Measurements from ENCODE around the gene ENTHD1. TPM values are rescaled to one million over a fixed set of nuclear protein-coding genes. Genes with fewer than 3 reads are reported as not detected.

Gene ENTHD1
- total and polyA plus RNA-seq, 2 of the 4 experiments (the other 2 are of a cell fraction): not detected

- Histone ChIP-seq H4K20me1 (ENCODE audit: insufficient read depth, low read length) (no peaks in the 10 kb centered on the region), H3K18ac (ENCODE audit: low read depth, low read length) (no peak overlapping the region), H3K4me2 (ENCODE audit: low read depth, low read length) (no peak overlapping the region), H2AK9ac (replicated peaks; ENCODE audit: low read depth, low read length, poor library complexity) (no peak overlapping the region), H3K36me3 (ENCODE audit: control insufficient read depth, insufficient read depth, low read length) (no peaks in the 10 kb centered on the region), H4K5ac (ENCODE audit: low read depth, low read length) (no peak overlapping the region), H3K9ac (ENCODE audit: low read depth, low read length) (no peak overlapping the region), H3K9me3 (ENCODE audit: control insufficient read depth, insufficient read depth, low read length) (no peaks in the 10 kb centered on the region), H2BK20ac (ENCODE audit: low read depth, low read length) (no peak overlapping the region), H3K27me3 (ENCODE audit: control insufficient read depth, insufficient read depth, low read length) (peaks cover 38% of the 10 kb centered on the region), H4K8ac (ENCODE audit: low read depth in 2 of 2, low read length in 2 of 2) (no peak overlapping the region), H3K14ac (replicated peaks; ENCODE audit: low read depth, low read length) (no peak overlapping the region), H3K56ac (ENCODE audit: extremely low read depth, insufficient read depth, low read length) (no peak overlapping the region), H2AFZ (replicated peaks; ENCODE audit: low read length, poor library complexity) (no peak overlapping the region), H3K9me1 (ENCODE audit: insufficient read depth, low read length) (no peaks in the 10 kb centered on the region), H3K4me1 (ENCODE audit: control insufficient read depth, insufficient read depth, low read length) (no peaks in the 10 kb centered on the region), H3K23ac (ENCODE audit: low read depth, low read length) (no peak overlapping the region), H3K27ac (ENCODE audit: insufficient read depth, low read length) (no peak overlapping the region), H3K79me1 (ENCODE audit: low read depth in 1 of 2, low read length in 2 of 2) (no peaks in the 10 kb centered on the region), H2BK15ac (ENCODE audit: low read depth, low read length) (no peak overlapping the region), H4K91ac (ENCODE audit: insufficient read depth, low read depth, low read length) (no peak overlapping the region), H2AK5ac (ENCODE audit: low read depth, low read length) (no peak overlapping the region), H3K4me3 (ENCODE audit: insufficient read depth, low read depth, low read length) (no peak overlapping the region), H3K4ac (ENCODE audit: low read depth, low read length) (no peak overlapping the region), H2BK5ac (ENCODE audit: low read depth, low read length, poor library complexity, severe bottlenecking) (no peak overlapping the region), H2BK120ac (ENCODE audit: low read depth, low read length) (no peak overlapping the region)
- ChIA-PET POLR2A (ENCODE audit: unreplicated experiment) (no interaction called here), CTCF (interaction anchor here (0.6 kb wide), 1 partner anchor 106 kb away, joined by 3 read pairs; no protein-coding TSS in a partner anchor)
- 95% methylated on average over 4 of the region's 9 CpGs; no CpG with 5 or more reads in 1 of the 2 experiments for WGBS, 2 experiments (ENCODE audit: extremely low coverage in 2 of 2, insufficient read length in 1 of 2)
- in situ Hi-C loops (cut with MboI; ENCODE audit: low sequenced_read_pairs) (no loop called here), intact Hi-C loops (cut with micrococcal nuclease) (no loop called here), dilution Hi-C loops (cut with HindIII; ENCODE audit: low sequenced_read_pairs, unreplicated experiment) (no loop called here)
- DNase-seq: no peak
- BruUV-seq (replicated peaks): no TSS peak
- TF ChIP-seq NFE2L2 (IDR thresholded peaks at IDR 0.05; ENCODE audit: low read depth, low read length) (no peak), CHD1 (IDR thresholded peaks at IDR 0.05; ENCODE audit: low read depth, low read length) (no peak), ELK1 (IDR thresholded peaks at IDR 0.05; ENCODE audit: borderline replicate concordance, low read depth, low read length) (no peak), SMC3 (IDR thresholded peaks at IDR 0.05; ENCODE audit: low read depth, low read length) (no peak), RCOR1 (IDR thresholded peaks at IDR 0.05; ENCODE audit: insufficient replicate concordance, low read length) (no peak), POLR2A (IDR thresholded peaks at IDR 0.05; ENCODE audit: low read depth, low read length) (no peak), BHLHE40 (IDR thresholded peaks at IDR 0.05; ENCODE audit: low read depth, low read length) (no peak), CEBPB (IDR thresholded peaks at IDR 0.05; ENCODE audit: low read depth, low read length) (no peak), MXI1 (IDR thresholded peaks at IDR 0.05; ENCODE audit: borderline replicate concordance, low read depth, low read length) (no peak), MAFK (IDR thresholded peaks at IDR 0.05; ENCODE audit: low read depth, low read length) (no peak), USF2 (IDR thresholded peaks at IDR 0.05; ENCODE audit: low read depth, low read length) (no peak)
- no peak for ATAC-seq (ENCODE audit: low read depth)
Measured at GRCh38 chr22:39910876-39911613, 17.5 kb upstream of the ENTHD1 start.
